HepG2 (cell line): ENCODE results near the gene PAK1. TPM values are rescaled to one million over a fixed set of nuclear protein-coding genes. Genes with fewer than 3 reads are reported as not detected.

Experiments
- ATAC-seq: fragments of 200-7000 bp; cut with Tn5 transposase; 3 replicates; pipeline ENCODE4 v1.9.1; 2020; ENCODE audit warnings: mild to moderate bottlenecking, moderate library complexity
- BruUV-seq: library from RNA; stranded (reverse); fragments of 400-500 nt; replicated peaks from 2 replicates; lab custom pipeline; 2021; lab: Mats Ljungman, UMichigan
- CTCF ChIA-PET: fragments of 300-600 bp; formaldehyde crosslinking; extraction: SDS; loops from one replicate; lab custom pipeline; 2021; ENCODE audit warnings: low total read pairs, inconsistent platforms, low intra/inter-chr PET ratio; lab: Yijun Ruan, JAX
- POLR2A ChIA-PET: fragments of 350-600 bp; sonication (Branson Sonifier 250); formaldehyde crosslinking; loops from one replicate; lab custom pipeline; 2020; ENCODE audit warnings: antibody characterized with exemption, inconsistent platforms; lab: Yijun Ruan, JAX
- DNase-seq: peaks from one replicate; pipeline ENCODE4 v3.0.0-alpha.2; 2015; ENCODE audit warnings: low spot score
- FAIRE-seq: peaks from 3 replicates; lab custom pipeline; 2011; peaks lifted over from hg19 to GRCh38; lab: Jason Lieb, UNC
- H2AFZ ChIP-seq: one replicate; pipeline ENCODE4 v1.6.1; 2011; ENCODE audit warnings: low read length, inconsistent platforms
- H3K27ac ChIP-seq: fragments of 300-600 bp; 3 replicates; pipeline ENCODE4 v1.8.0; 2011; ENCODE audit warnings: mixed run types, mild to moderate bottlenecking, mixed read lengths, low read length, inconsistent platforms; ENCODE audit not compliant: insufficient read depth; ENCODE audit errors: extremely low read length
- H3K27me3 ChIP-seq, 2 experiments: fragments of 200-600 bp in 1 of 2; 2 replicates in 1 of 2; 3 replicates in 1 of 2; pipeline versions ENCODE4 v1.6.0 to v1.8.0; 2011; ENCODE audit warnings: low read length in 2 of 2, mild to moderate bottlenecking in 2 of 2, moderate library complexity in 2 of 2, inconsistent platforms in 1 of 2; ENCODE audit not compliant: insufficient read depth in 2 of 2, control insufficient read depth in 1 of 2
- H3K36me3 ChIP-seq, 2 experiments: fragments of 200-600 bp in 1 of 2; replicated peaks in 1 of 2; 2 replicates in 1 of 2; 3 replicates in 1 of 2; pipeline versions ENCODE4 v1.5.1 to v1.8.0; 2011; ENCODE audit warnings: low read length in 2 of 2, inconsistent platforms in 1 of 2; ENCODE audit not compliant: insufficient read depth in 2 of 2, control insufficient read depth in 1 of 2
- H3K4me1 ChIP-seq: 2 replicates; pipeline ENCODE4 v1.5.1; 2012; ENCODE audit warnings: low read length, inconsistent platforms; ENCODE audit not compliant: insufficient read depth
- H3K4me2 ChIP-seq: 2 replicates; pipeline ENCODE4 v1.6.0; 2011; ENCODE audit warnings: low read depth, low read length, inconsistent platforms
- H3K4me3 ChIP-seq, 3 experiments: fragments of 200-600 bp in 1 of 3; sonication (generic), shearing (Covaris generic) in 1 of 3; replicated peaks in 1 of 3; 2 replicates each; pipeline ENCODE4 v1.5.1; 2011 to 2016; ENCODE audit warnings: low read length in 3 of 3, inconsistent platforms in 2 of 3, low read depth in 2 of 3, mild to moderate bottlenecking in 2 of 3, control low read depth in 1 of 3, mixed read lengths in 1 of 3; ENCODE audit not compliant: insufficient read depth in 1 of 3
- H3K79me2 ChIP-seq: one replicate; pipeline ENCODE4 v1.6.1; 2011; ENCODE audit warnings: low read length, inconsistent platforms; ENCODE audit not compliant: insufficient read depth
- H3K9ac ChIP-seq: 2 replicates; pipeline ENCODE4 v1.6.0; 2011; ENCODE audit warnings: mild to moderate bottlenecking, low read depth, low read length, inconsistent platforms; ENCODE audit not compliant: insufficient read depth
- H3K9me3 ChIP-seq: 2 replicates; pipeline ENCODE4 v1.5.1; 2012; ENCODE audit warnings: mild to moderate bottlenecking, low read length
- H4K20me1 ChIP-seq: 2 replicates; pipeline ENCODE4 v1.6.0; 2011; ENCODE audit warnings: inconsistent platforms, mild to moderate bottlenecking, low read length, moderate library complexity; ENCODE audit not compliant: insufficient read depth
- FLYWCH1 ChIP-seq: sonication (generic); formaldehyde crosslinking; IDR thresholded peaks from 2 replicates; pipeline ENCODE4 v1.8.1; 2023; ENCODE audit warnings: mild to moderate bottlenecking, missing genetic modification reagents
- GATA4 ChIP-seq: sonication (generic); IDR thresholded peaks from 2 replicates; pipeline ENCODE4 v1.6.1; 2016; ENCODE audit warnings: antibody characterized with exemption, low read depth, borderline replicate concordance
- HOXA7 ChIP-seq: sonication (generic); formaldehyde crosslinking; IDR thresholded peaks from 2 replicates; pipeline ENCODE4 v1.8.1; 2022; ENCODE audit warnings: mild to moderate bottlenecking, missing genetic modification reagents, moderate library complexity
- IKZF4 ChIP-seq: sonication (generic); formaldehyde crosslinking; IDR thresholded peaks from 2 replicates; pipeline ENCODE4 v1.5.1; 2020; ENCODE audit warnings: borderline replicate concordance, mild to moderate bottlenecking, low read depth, missing genetic modification reagents; ENCODE audit errors: not compliant biosample characterization
- NFE2L2 ChIP-seq: fragments of 150-350 bp; IDR thresholded peaks from 2 replicates; pipeline ENCODE4 v1.6.1; 2014; ENCODE audit warnings: low read length
- SCMH1 ChIP-seq: sonication (generic); formaldehyde crosslinking; IDR thresholded peaks from 2 replicates; pipeline ENCODE4 v1.9.0; 2021; ENCODE audit warnings: missing genetic modification reagents, mild to moderate bottlenecking, borderline replicate concordance
- STAG1 ChIP-seq: sonication (generic); formaldehyde crosslinking; IDR thresholded peaks from 2 replicates; pipeline ENCODE4 v1.4.0; 2020; ENCODE audit warnings: missing genetic modification reagents
- TCF7L2 ChIP-seq: IDR thresholded peaks from 2 replicates; pipeline ENCODE4 v1.6.1; 2011; ENCODE audit warnings: mild to moderate bottlenecking, low read depth, low read length, moderate library complexity
- ZFP62 ChIP-seq: sonication (generic); formaldehyde crosslinking; IDR thresholded peaks from 2 replicates; pipeline ENCODE4 v1.4.0; 2020; ENCODE audit warnings: missing genetic modification reagents
- ZNF10 ChIP-seq: sonication (generic); formaldehyde crosslinking; IDR thresholded peaks from 2 replicates; pipeline ENCODE4 v1.4.0; 2020; ENCODE audit warnings: mild to moderate bottlenecking, low read depth, missing genetic modification reagents, borderline replicate concordance
- ZNF205 ChIP-seq: IDR thresholded peaks from 2 replicates; pipeline ENCODE4 v1.6.1; 2018; ENCODE audit warnings: missing biosample characterization, missing genetic modification reagents
- ZNF317 ChIP-seq: sonication (generic); formaldehyde crosslinking; IDR thresholded peaks from 2 replicates; pipeline ENCODE4 v1.5.0; 2020; ENCODE audit warnings: mild to moderate bottlenecking, missing genetic modification reagents
- ZNF670 ChIP-seq: sonication (generic); formaldehyde crosslinking; IDR thresholded peaks from 2 replicates; pipeline ENCODE4 v1.8.0; 2022; ENCODE audit warnings: mild to moderate bottlenecking, missing genetic modification reagents, borderline replicate concordance
- ZZZ3 ChIP-seq: sonication (generic); formaldehyde crosslinking; IDR thresholded peaks from 2 replicates; pipeline ENCODE4 v1.4.0; 2020; ENCODE audit warnings: missing genetic modification reagents, mild to moderate bottlenecking, borderline replicate concordance
- WGBS: methylation state at CpG from one replicate; pipeline ENCODE4 v1.1.6; 2017; ENCODE audit warnings: low lambda C conversion rate; 5-methylcytosine and 5-hydroxymethylcytosine counted together
- in situ Hi-C: cut with HindIII; loops from 2 replicates; pipeline ENCODE4 v1.10.0; 2017; ENCODE audit warnings: low pct_unique_long_range_greater_than_20kb; ENCODE audit not compliant: extremely low pct_ligation_motif_present
- intact Hi-C: fragments of 100-400 bp; cut with micrococcal nuclease; formaldehyde crosslinking; loops from one replicate; pipeline ENCODE4 v1.10.0; 2022; ENCODE audit not compliant: unreplicated experiment
- polyA plus RNA-seq, 8 experiments: library from polyadenylated mRNA; depleted of rRNA in 3 of 8; stranded (reverse) in 7 of 8; unstranded in 1 of 8; fragments of >200 nt; fragmentation: Illumina TruSeq in 4 of 8; extraction: Trizol in 4 of 8; gene quantifications; 2 replicates each; pipeline versions ENCODE4 v1.2.1 to v1.2.3, GENCODE V29; 2011 to 2016; ENCODE audit warnings: low read depth in 4 of 8, missing spikeins in 1 of 8, mixed read lengths in 1 of 8; ENCODE audit not compliant: insufficient read depth in 1 of 8
- total RNA-seq, 5 experiments: library from RNA; depleted of rRNA; stranded (reverse); fragments of >200 nt; fragmentation: Illumina TruSeq; extraction: Trizol; gene quantifications; 2 replicates each; pipeline ENCODE4 v1.2.3, GENCODE V29; 2016; ENCODE audit warnings: low read depth in 1 of 5
- TF ChIP-seq, protein P1 (sequence below): sonication (generic); formaldehyde crosslinking; conservative IDR thresholded peaks from 2 replicates; pipeline ENCODE4 v1.8.0; 2022; ENCODE audit warnings: mild to moderate bottlenecking, moderate library complexity, missing genetic modification reagents
- TF ChIP-seq, protein P2 (sequence below): IDR thresholded peaks from 2 replicates; pipeline ENCODE4 v1.6.1; 2018; ENCODE audit warnings: missing genetic modification reagents, mild to moderate bottlenecking, missing compliant biosample characterization

PAK1 gene
- total and polyA plus RNA-seq, 2 of the 13 experiments (the other 11 are each of a cell fraction or from before 2014, with no cell fraction given) = 1.5 to 4.3 TPM

- Histone ChIP-seq H2AFZ (no peak overlapping the region), H3K36me3 (no peaks in the 10 kb centered on the region), H4K20me1 (no peaks in the 10 kb centered on the region), H3K4me1 (peaks cover 18% of the 10 kb centered on the region), H3K4me3 (no peak overlapping the region), H3K9ac (no peak overlapping the region), H3K9me3 (no peaks in the 10 kb centered on the region), H3K27ac (no peak overlapping the region), H3K4me2 (no peak overlapping the region), H3K79me2 (no peaks in the 10 kb centered on the region), H3K27me3 (no peaks in the 10 kb centered on the region)
- FAIRE-seq (no peak), ATAC-seq (no peak), DNase-seq (no peak)
- CTCF ChIA-PET = no interaction called here
- no TSS peak for BruUV-seq
- intact Hi-C loops = no loop called here
- in situ Hi-C loops = no loop called here
- WGBS = 45% methylated on average over 7 of the region's 7 CpGs
- TF ChIP-seq TCF7L2 = no peak
- no peak for TF ChIP-seq FLYWCH1 (CRISPR knock-in tag)
- TF ChIP-seq, protein P1, sequence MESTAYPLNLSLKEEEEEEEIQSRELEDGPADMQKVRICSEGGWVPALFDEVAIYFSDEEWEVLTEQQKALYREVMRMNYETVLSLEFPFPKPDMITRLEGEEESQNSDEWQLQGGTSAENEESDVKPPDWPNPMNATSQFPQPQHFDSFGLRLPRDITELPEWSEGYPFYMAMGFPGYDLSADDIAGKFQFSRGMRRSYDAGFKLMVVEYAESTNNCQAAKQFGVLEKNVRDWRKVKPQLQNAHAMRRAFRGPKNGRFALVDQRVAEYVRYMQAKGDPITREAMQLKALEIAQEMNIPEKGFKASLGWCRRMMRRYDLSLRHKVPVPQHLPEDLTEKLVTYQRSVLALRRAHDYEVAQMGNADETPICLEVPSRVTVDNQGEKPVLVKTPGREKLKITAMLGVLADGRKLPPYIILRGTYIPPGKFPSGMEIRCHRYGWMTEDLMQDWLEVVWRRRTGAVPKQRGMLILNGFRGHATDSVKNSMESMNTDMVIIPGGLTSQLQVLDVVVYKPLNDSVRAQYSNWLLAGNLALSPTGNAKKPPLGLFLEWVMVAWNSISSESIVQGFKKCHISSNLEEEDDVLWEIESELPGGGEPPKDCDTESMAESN (CRISPR knock-in tag) = no peak
- TF ChIP-seq ZNF317 = no peak
- TF ChIP-seq ZZZ3 (CRISPR knock-in tag) = no peak
- TF ChIP-seq HOXA7 (CRISPR knock-in tag) = no peak
- TF ChIP-seq SCMH1 = no peak
- TF ChIP-seq GATA4 = no peak
- no peak for TF ChIP-seq IKZF4
- no peak for TF ChIP-seq ZFP62 (CRISPR knock-in tag)
- TF ChIP-seq, protein P2, sequence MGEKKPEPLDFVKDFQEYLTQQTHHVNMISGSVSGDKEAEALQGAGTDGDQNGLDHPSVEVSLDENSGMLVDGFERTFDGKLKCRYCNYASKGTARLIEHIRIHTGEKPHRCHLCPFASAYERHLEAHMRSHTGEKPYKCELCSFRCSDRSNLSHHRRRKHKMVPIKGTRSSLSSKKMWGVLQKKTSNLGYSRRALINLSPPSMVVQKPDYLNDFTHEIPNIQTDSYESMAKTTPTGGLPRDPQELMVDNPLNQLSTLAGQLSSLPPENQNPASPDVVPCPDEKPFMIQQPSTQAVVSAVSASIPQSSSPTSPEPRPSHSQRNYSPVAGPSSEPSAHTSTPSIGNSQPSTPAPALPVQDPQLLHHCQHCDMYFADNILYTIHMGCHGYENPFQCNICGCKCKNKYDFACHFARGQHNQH (CRISPR knock-in tag) = no peak
- no peak for TF ChIP-seq ZNF10 (CRISPR knock-in tag)
- TF ChIP-seq ZNF205 (CRISPR knock-in tag) = no peak
- TF ChIP-seq NFE2L2 = no peak
- TF ChIP-seq ZNF670 (CRISPR knock-in tag) = no peak
- no peak for TF ChIP-seq STAG1
- POLR2A ChIA-PET = no interaction called here
Measured at GRCh38 chr11:77444261-77444660, 29.6 kb downstream of the PAK1 start.
